Lower leg skin (tissue), 3 donors: ENCODE measurements around the gene NUAK2.

Source experiments
- POLR2A ChIP-seq, 2 donors: fragments of 450-650 bp; IDR thresholded peaks; one replicate each; pipeline ENCODE4 v1.6.1; 2016 to 2017; ENCODE audit warnings: antibody characterized with exemption in 2 of 2, mild to moderate bottlenecking in 1 of 2, moderate library complexity in 1 of 2
- TF ChIP-seq, protein P1 (sequence below), 3 donors: fragments of 450-650 bp; IDR thresholded peaks; one replicate each; pipeline ENCODE4 v1.5.1; 2016; ENCODE audit warnings: antibody characterized with exemption in 3 of 3, mild to moderate bottlenecking in 3 of 3, moderate library complexity in 2 of 3

DNA sequence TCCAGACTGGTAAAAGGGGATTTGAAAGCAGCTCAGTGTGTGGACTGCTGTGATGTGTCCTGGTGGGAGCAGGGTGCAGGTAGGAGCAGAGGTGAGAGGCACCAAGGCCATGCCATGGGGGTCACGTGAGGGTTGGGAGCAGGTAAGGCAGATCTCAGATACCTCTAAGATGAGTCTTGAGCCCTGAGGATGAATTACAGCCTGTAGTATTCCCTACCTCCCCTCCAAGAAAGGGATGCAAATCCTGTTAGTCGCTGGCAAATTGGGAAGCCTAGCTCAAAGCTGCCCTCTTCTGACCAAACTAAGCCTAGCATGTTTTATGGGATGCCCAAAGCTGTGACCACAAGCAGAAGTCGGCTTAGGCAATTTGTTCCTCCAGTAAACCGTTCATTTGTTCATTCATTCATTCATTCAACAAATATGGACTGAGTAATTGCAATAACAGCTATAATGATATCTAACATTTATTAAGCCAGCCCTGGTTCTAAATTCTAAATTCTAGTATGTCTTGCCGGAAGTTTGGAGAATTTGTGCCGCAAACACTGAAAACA is 3.9 kb upstream of the NUAK2 start:
- TF ChIP-seq, protein P1, sequence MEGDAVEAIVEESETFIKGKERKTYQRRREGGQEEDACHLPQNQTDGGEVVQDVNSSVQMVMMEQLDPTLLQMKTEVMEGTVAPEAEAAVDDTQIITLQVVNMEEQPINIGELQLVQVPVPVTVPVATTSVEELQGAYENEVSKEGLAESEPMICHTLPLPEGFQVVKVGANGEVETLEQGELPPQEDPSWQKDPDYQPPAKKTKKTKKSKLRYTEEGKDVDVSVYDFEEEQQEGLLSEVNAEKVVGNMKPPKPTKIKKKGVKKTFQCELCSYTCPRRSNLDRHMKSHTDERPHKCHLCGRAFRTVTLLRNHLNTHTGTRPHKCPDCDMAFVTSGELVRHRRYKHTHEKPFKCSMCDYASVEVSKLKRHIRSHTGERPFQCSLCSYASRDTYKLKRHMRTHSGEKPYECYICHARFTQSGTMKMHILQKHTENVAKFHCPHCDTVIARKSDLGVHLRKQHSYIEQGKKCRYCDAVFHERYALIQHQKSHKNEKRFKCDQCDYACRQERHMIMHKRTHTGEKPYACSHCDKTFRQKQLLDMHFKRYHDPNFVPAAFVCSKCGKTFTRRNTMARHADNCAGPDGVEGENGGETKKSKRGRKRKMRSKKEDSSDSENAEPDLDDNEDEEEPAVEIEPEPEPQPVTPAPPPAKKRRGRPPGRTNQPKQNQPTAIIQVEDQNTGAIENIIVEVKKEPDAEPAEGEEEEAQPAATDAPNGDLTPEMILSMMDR (IDR thresholded peaks at IDR 0.05): no peak
- TF ChIP-seq POLR2A (IDR thresholded peaks at IDR 0.05): no peak
